K562 (cell line): ENCODE measurements around the gene TSGA10IP. TPM values are rescaled to one million over a fixed set of nuclear protein-coding genes. Genes with fewer than 3 reads are reported as not detected.
A peak's percentile ranks its signal among the peaks of the same experiment; 100 is the strongest.

ENCODE experiments used
- ARNT ChIP-seq, 2 experiments: fragments of 450-650 bp; IDR thresholded peaks; 2 replicates each; pipeline ENCODE4 v1.6.1; 2016; ENCODE audit warnings: mild to moderate bottlenecking in 1 of 2
- FOSL1 ChIP-seq: fragments of 200-800 bp; sonication (Bioruptor generic); conservative IDR thresholded peaks from 2 replicates; pipeline ENCODE4 v1.6.1; 2016; ENCODE audit warnings: missing genetic modification characterization, missing compliant biosample characterization
- HDGF ChIP-seq: fragments of 450-650 bp; IDR thresholded peaks from 2 replicates; pipeline ENCODE4 v1.6.1; 2016
- NR2C2 ChIP-seq, 2 experiments: fragments of 200-800 bp in 1 of 2; sonication (Bioruptor generic) in 1 of 2; sonication (generic) in 1 of 2; formaldehyde crosslinking in 1 of 2; IDR thresholded peaks; 2 replicates each; pipeline versions ENCODE4 v1.6.1 to v1.8.0; 2016 to 2022; ENCODE audit warnings: mild to moderate bottlenecking in 1 of 2, missing compliant biosample characterization in 1 of 2, missing genetic modification characterization in 1 of 2, missing genetic modification reagents in 1 of 2
- SAFB ChIP-seq: fragments of 200-400 bp; formaldehyde crosslinking; IDR thresholded peaks from 2 replicates; pipeline ENCODE4 v1.6.1; 2017; ENCODE audit warnings: low read depth, low read length, borderline replicate concordance
- SAP30 ChIP-seq: fragments of 200-600 bp; sonication (generic); IDR thresholded peaks from 2 replicates; pipeline ENCODE4 v1.6.1; 2012; ENCODE audit warnings: borderline replicate concordance, low read depth, mild to moderate bottlenecking, moderate library complexity, low read length, control low read depth, inconsistent platforms; ENCODE audit not compliant: insufficient read depth, poor library complexity, severe bottlenecking
- SOX6 ChIP-seq: fragments of 450-650 bp; IDR thresholded peaks from 2 replicates; pipeline ENCODE4 v1.6.1; 2014; ENCODE audit warnings: mild to moderate bottlenecking
- SP1 ChIP-seq: sonication (generic); formaldehyde crosslinking; IDR thresholded peaks from 2 replicates; pipeline ENCODE4 v1.8.1; 2022; ENCODE audit warnings: mild to moderate bottlenecking, missing genetic modification reagents
- TCF7 ChIP-seq: sonication (generic); IDR thresholded peaks from 2 replicates; pipeline ENCODE4 v1.6.1; 2016; ENCODE audit warnings: antibody characterized with exemption, borderline replicate concordance
- THRAP3 ChIP-seq: fragments of 450-650 bp; IDR thresholded peaks from 2 replicates; pipeline ENCODE4 v1.6.1; 2016; ENCODE audit warnings: mild to moderate bottlenecking, inconsistent platforms, borderline replicate concordance
- ZNF583 ChIP-seq: fragments of 250-450 bp; sonication (Bioruptor Pico); IDR thresholded peaks from 2 replicates; pipeline ENCODE4 v1.4.0; 2020
- ZNF644 ChIP-seq: fragments of 200-800 bp; sonication (Bioruptor generic); IDR thresholded peaks from 2 replicates; pipeline ENCODE4 v1.6.1; 2016; ENCODE audit warnings: low read depth, missing genetic modification characterization, missing compliant biosample characterization
- polyA plus RNA-seq, 8 experiments: library from polyadenylated mRNA; depleted of rRNA in 4 of 8; stranded (reverse) in 5 of 8; unstranded in 3 of 8; fragments of >200 nt; fragmentation: Nextera tagmentation in 2 of 8; fragmentation: Illumina TruSeq in 1 of 8; extraction: Ambion mirVana in 2 of 8; extraction: Trizol in 1 of 8; gene quantifications; 2 replicates each; pipeline versions ENCODE4 v1.2.1 to v1.2.3, GENCODE V29; 2011 to 2014; ENCODE audit warnings: inconsistent platforms in 1 of 8, missing spikeins in 1 of 8
- total RNA-seq, 7 experiments: library from RNA; depleted of rRNA in 6 of 7; stranded (reverse); fragments of >200 nt in 6 of 7; fragmentation: Illumina TruSeq in 2 of 7; extraction: Trizol in 2 of 7; gene quantifications; 2 replicates each; pipeline versions ENCODE4 v1.2.1 to v1.2.3, GENCODE V29; 2011 to 2021; ENCODE audit warnings: low replicate concordance in 1 of 7
- TF ChIP-seq, protein P1 (sequence below), 2 experiments: IDR thresholded peaks in 1 of 2; conservative IDR thresholded peaks in 1 of 2; 2 replicates each; pipeline ENCODE4 v1.6.1; 2016; ENCODE audit warnings: low read depth in 2 of 2, mild to moderate bottlenecking in 1 of 2, missing compliant biosample characterization in 1 of 2, missing genetic modification characterization in 1 of 2, moderate library complexity in 1 of 2
- TF ChIP-seq, protein P2 (sequence below): fragments of 450-650 bp; IDR thresholded peaks from 2 replicates; pipeline ENCODE4 v1.6.1; 2016; ENCODE audit warnings: mild to moderate bottlenecking, moderate library complexity

TSGA10IP gene
- total and polyA plus RNA-seq, 9 of the 15 experiments (the other 6 are each of a cell fraction or from before 2014, with no cell fraction given): not detected

DNA sequence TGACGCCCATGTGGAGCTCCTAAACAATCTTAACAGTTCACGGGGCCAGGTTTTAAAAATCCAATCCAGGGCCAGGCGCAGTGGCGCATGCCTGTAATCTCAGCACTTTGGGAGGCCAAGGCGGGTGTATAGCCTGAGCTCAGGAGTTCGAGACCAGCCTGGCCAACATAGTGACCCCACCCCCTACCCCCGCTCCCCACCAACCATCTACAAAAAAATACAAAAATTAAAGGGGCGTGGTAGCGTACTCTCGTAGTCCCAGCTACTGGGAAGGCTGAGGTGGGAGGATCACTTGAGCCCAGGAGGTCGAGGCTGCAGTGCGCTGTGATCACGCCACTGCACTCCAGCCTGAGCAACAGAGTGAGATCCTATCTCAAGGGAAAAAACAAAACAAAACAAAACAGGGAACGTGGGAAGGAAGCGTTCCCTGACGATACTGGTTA is 15.6 kb downstream of the TSGA10IP start (continued):
- peak in 1 of 2 experiments; percentile 57; a peak in 1 of 4 replicates for TF ChIP-seq ARNT (IDR thresholded peaks at IDR 0.05)
- no peak for TF ChIP-seq NR2C2 (CRISPR knock-in tag; IDR thresholded peaks at IDR 0.05)
- TF ChIP-seq NR2C2 (tag; IDR thresholded peaks at IDR 0.05): no peak
- peak; percentile 19 for TF ChIP-seq SAP30
- TF ChIP-seq, protein P1, sequence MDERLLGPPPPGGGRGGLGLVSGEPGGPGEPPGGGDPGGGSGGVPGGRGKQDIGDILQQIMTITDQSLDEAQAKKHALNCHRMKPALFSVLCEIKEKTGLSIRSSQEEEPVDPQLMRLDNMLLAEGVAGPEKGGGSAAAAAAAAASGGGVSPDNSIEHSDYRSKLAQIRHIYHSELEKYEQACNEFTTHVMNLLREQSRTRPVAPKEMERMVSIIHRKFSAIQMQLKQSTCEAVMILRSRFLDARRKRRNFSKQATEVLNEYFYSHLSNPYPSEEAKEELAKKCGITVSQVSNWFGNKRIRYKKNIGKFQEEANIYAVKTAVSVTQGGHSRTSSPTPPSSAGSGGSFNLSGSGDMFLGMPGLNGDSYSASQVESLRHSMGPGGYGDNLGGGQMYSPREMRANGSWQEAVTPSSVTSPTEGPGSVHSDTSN (CRISPR knock-in tag; IDR thresholded peaks at IDR 0.05; ENCODE audit: low read depth): no peak
- TF ChIP-seq, protein P1 (tag; conservative IDR thresholded peaks at IDR 0.05; ENCODE audit: low read depth): no peak
- TF ChIP-seq SAFB: no peak
- no peak for TF ChIP-seq SP1 (CRISPR knock-in tag)
- TF ChIP-seq, protein P2, sequence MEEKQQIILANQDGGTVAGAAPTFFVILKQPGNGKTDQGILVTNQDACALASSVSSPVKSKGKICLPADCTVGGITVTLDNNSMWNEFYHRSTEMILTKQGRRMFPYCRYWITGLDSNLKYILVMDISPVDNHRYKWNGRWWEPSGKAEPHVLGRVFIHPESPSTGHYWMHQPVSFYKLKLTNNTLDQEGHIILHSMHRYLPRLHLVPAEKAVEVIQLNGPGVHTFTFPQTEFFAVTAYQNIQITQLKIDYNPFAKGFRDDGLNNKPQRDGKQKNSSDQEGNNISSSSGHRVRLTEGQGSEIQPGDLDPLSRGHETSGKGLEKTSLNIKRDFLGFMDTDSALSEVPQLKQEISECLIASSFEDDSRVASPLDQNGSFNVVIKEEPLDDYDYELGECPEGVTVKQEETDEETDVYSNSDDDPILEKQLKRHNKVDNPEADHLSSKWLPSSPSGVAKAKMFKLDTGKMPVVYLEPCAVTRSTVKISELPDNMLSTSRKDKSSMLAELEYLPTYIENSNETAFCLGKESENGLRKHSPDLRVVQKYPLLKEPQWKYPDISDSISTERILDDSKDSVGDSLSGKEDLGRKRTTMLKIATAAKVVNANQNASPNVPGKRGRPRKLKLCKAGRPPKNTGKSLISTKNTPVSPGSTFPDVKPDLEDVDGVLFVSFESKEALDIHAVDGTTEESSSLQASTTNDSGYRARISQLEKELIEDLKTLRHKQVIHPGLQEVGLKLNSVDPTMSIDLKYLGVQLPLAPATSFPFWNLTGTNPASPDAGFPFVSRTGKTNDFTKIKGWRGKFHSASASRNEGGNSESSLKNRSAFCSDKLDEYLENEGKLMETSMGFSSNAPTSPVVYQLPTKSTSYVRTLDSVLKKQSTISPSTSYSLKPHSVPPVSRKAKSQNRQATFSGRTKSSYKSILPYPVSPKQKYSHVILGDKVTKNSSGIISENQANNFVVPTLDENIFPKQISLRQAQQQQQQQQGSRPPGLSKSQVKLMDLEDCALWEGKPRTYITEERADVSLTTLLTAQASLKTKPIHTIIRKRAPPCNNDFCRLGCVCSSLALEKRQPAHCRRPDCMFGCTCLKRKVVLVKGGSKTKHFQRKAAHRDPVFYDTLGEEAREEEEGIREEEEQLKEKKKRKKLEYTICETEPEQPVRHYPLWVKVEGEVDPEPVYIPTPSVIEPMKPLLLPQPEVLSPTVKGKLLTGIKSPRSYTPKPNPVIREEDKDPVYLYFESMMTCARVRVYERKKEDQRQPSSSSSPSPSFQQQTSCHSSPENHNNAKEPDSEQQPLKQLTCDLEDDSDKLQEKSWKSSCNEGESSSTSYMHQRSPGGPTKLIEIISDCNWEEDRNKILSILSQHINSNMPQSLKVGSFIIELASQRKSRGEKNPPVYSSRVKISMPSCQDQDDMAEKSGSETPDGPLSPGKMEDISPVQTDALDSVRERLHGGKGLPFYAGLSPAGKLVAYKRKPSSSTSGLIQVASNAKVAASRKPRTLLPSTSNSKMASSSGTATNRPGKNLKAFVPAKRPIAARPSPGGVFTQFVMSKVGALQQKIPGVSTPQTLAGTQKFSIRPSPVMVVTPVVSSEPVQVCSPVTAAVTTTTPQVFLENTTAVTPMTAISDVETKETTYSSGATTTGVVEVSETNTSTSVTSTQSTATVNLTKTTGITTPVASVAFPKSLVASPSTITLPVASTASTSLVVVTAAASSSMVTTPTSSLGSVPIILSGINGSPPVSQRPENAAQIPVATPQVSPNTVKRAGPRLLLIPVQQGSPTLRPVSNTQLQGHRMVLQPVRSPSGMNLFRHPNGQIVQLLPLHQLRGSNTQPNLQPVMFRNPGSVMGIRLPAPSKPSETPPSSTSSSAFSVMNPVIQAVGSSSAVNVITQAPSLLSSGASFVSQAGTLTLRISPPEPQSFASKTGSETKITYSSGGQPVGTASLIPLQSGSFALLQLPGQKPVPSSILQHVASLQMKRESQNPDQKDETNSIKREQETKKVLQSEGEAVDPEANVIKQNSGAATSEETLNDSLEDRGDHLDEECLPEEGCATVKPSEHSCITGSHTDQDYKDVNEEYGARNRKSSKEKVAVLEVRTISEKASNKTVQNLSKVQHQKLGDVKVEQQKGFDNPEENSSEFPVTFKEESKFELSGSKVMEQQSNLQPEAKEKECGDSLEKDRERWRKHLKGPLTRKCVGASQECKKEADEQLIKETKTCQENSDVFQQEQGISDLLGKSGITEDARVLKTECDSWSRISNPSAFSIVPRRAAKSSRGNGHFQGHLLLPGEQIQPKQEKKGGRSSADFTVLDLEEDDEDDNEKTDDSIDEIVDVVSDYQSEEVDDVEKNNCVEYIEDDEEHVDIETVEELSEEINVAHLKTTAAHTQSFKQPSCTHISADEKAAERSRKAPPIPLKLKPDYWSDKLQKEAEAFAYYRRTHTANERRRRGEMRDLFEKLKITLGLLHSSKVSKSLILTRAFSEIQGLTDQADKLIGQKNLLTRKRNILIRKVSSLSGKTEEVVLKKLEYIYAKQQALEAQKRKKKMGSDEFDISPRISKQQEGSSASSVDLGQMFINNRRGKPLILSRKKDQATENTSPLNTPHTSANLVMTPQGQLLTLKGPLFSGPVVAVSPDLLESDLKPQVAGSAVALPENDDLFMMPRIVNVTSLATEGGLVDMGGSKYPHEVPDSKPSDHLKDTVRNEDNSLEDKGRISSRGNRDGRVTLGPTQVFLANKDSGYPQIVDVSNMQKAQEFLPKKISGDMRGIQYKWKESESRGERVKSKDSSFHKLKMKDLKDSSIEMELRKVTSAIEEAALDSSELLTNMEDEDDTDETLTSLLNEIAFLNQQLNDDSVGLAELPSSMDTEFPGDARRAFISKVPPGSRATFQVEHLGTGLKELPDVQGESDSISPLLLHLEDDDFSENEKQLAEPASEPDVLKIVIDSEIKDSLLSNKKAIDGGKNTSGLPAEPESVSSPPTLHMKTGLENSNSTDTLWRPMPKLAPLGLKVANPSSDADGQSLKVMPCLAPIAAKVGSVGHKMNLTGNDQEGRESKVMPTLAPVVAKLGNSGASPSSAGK: peak; percentile 27; the same call in 1 of the 2 replicates
- TF ChIP-seq TCF7: no peak
- 0 out of 2 replicates have a peak, but pooled peaks have one; percentile 35 for TF ChIP-seq ZNF644
- TF ChIP-seq THRAP3: no peak
- TF ChIP-seq ZNF583 (CRISPR knock-in tag): no peak
- TF ChIP-seq FOSL1: no peak
- TF ChIP-seq HDGF: peak; percentile 74; the same call in 1 of the 2 replicates
- no peak for TF ChIP-seq SOX6
